SKM-1 (cell line): ENCODE results near the gene GALNT9.

Experiments used
- DNase-seq: peaks from one replicate; lab custom pipeline; 2025; ENCODE audit not compliant: unreplicated experiment; lab: John Stamatoyannopoulos, UW

GALNT9 gene

DNA sequence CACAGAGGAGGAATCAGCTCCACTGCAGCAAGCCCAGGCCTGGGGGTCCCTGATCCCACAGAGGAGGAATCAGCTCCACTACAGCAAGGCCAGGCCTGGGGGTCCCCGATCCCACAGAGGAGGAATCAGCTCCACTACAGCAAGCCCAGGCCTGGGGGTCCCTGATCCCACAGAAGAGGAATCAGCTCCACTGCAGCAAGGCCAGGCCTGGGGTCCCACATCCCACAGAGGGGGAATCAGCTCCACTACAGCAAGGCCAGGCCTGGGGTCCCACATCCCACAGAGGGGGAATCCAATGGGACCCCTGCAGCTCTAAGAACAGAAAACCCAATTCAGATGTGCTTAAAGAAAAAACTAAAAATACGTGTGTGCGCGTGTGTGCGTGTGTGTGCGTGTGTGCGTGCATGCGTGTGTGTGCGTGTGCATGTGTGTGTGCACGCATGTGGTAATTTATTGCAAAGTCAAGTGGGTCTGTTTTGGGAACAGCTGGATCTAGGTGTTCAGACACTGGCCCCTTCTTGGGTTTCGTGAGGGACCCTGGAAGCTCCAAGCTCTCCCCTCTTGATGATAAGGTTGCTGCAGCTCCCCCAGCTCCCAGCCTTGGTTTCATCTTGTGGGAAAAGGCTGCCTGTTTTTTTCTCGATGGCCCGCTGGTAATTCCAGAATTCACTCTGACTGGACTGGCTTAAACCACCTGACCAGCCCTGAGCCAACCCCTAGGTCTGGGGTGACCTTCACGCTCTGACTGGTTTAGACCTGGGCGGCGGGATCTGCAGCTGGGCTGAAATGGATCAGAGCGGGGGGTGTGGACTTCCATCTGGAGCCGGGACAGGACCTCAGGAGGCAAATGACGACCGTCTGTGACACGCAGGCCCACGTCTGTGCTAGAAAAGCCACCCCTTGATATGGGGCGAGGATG lies 47.1 kb downstream of the GALNT9 start:
- DNase-seq = no peak

DNA sequence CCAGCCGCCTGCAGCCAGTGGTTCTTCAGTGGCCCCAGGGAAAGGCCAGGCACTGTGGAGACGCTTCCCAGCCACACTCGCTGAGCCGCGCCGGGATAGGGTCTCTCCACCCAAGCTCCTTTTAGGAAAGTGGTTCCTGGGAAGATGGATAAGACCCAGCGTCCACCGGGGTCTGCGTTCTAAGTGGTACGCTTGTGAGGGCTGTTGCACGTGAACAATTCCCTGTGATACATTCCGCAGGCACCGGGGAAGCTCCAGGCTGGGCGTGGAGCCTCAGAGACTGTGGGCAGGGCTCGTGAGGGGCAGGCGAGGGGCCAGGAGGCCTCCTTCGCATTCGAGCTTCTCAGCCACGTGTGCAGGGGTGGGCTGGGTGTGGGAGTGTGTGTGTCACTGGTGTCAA lies 48.4 kb downstream of the GALNT9 start:
- no peak for DNase-seq

DNA sequence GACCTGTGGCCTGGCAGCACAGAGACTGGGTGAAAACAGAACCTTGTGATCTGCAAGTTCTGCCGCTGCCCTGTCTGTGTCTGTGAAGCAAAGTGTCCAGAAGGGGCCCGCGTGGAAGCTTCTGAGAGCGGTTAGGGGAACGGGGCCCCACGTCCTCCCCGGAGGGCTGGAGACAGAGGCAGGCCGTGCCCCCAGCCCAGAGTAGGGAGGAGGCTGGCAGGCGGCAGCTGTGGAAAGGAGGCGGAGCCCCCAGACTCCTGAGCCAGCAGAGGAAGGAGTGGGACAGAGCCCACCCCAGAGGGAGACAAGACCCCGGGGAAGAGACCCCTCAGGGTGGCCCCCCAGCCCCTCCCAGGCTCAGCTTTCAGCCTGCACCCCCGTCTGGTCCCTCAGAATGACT lies 49.0 kb downstream of the GALNT9 start:
- no peak for DNase-seq

DNA sequence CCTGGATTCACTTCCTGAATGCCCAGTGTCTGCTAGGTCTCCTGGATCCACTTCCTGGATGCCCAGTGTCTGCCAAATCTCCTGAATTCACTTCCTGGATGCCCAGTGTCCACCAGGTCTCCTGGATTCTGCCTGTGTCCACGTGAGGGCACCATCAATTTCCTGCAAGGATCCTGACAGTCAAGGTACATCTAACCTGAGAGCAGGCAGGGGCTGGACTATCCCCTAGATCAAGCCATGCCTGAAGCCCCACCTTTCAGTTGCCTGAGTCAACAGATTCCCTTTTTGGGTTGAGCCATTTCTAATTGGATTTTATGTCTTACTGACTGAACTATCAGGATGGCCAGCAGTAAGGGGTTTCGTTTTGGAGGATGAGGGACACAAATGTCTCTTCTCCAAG lies 49.5 kb downstream of the GALNT9 start:
- DNase-seq = no peak

DNA sequence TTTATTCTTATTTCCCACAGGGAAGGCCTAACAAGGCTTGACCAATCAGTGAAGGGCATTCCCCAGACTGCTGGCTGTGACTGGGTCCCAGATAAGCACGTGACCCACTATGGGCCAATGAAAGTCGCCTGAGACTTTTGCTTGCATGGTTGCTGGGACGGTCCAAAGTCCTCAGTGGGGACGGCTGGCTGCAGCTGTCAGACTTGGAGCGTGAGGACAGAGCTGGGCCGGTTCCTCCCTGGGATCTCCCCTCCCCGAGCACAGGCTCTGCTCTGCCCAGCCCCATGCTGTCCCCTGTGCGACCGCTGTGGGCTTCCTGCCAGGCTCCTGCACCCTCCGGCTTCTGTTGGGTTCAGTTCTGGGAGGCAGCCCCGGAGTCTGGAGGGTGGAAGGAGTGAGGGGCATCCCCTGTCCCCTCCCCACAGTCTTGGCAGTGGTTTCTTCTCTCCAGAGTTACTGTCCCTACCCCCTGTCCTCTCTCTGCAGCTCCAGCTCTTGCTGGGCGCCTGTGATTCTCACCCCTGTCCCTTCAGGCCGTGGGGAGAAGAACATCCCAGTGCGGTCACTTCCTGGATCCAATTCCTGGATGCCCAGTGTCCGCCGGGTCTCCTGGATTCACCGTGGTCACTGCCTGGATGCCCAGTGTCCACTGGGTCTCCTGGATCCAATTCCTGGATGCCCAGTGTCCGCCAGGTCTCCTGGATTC lies 50.1 kb downstream of the GALNT9 start:
- DNase-seq = no peak

DNA sequence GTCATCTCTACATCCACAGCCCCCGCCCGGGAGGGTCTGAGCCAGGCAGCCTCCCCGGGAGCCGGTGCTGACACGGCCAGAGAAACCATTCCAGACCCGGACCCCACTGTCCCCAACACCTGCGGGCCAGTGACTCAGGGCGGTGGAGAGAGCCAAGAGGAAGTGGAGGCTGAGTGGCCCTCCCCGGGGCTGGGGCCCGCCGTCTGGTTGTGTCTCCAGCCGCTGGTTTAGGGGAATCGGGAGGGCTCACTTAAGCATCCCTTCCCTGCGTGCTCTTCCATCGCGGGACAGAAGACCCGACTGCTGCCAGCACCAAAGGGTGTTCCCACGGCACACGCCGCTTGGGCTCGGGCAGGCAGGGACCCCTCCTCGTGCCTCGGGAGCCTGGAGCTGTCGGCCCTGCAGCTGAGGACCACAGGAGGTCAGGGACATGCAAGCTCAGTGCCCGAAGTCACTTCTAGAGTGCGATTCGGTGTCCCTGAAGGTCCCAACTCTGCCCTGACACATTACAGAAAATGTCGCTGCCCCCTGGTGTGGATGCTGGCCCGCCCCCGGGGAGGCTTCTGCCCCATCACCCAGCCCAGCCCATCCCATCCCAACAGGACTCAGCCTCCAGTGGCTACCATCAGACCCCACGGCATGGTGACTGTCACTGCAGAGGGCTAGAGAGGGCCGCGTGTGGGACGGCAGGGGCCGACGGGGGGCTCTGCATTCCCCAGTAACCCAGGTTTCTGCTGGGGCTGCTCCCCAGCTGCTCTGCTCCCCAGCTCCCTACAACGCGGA lies 50.8 kb downstream of the GALNT9 start:
- no peak for DNase-seq

DNA sequence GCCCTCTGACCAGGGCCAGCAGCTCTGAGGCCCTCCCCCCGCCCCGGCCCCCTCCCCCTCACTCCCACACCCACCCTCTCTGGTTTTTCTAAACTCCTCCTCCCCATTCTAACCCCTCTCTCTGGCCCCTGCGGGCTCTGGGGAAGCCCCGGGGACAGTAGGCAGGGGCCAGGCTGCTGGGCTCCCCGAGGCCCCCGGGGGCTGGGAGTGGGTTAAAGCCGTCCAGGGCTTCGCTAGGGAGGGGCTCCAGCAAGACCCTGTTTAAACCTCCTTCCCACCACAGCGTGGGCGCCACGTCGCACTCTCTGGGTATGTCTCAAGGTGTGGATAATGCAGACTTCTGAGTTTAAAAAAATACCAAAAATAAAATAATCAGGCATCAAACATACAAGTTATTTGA lies 51.4 kb downstream of the GALNT9 start:
- DNase-seq = no peak

DNA sequence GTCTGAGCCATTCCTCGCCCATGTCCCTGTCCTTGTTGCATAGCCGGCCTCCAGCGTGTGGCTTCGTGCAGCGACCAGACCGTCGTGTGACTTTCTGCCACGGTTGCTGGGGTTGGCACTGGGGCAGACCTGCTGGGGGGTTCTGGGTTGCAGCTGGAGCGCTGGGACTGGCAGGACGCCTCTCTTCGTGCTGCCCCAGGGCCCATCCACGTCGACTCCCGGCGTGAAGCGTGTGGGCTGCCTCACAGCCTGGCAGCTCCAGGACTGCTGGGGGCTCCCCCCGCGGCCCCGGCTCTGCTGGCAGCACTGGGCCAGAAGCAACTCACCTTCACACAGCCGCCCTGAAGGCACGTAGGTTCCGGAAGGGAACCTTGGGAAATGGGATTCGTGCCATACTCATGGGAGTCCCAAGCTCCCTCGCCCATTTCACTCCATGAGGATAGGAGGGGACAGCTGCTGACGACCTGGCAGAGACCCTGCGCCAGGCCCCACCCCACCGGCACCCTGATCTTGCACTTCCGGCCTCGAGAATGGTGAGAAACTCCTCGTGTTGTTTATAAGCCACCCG lies 51.9 kb downstream of the GALNT9 start:
- no peak for DNase-seq

DNA sequence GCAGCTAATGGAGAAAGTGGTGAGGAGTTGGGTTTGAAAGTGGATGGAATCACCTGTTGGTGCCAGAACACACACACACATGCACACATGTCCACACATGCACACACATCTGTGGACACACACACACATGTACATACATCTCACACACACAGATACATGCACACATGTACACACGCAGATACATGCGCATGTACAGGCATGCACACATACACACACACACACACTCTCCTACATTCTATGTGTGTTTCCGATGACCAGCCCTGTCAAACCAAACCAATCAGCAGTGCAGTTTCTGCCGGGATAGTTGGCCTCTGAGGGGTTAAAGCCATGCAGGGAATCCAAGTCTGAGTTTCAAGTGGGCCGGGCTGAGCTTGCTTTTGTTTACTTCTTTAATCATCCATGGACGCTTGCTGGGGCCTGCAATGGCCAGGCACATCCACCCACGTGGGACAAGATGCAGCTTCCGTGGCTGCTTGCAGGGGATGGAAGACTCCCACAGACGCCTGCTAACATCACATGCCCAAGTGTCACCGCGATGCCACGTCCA lies 52.5 kb downstream of the GALNT9 start:
- DNase-seq = no peak

DNA sequence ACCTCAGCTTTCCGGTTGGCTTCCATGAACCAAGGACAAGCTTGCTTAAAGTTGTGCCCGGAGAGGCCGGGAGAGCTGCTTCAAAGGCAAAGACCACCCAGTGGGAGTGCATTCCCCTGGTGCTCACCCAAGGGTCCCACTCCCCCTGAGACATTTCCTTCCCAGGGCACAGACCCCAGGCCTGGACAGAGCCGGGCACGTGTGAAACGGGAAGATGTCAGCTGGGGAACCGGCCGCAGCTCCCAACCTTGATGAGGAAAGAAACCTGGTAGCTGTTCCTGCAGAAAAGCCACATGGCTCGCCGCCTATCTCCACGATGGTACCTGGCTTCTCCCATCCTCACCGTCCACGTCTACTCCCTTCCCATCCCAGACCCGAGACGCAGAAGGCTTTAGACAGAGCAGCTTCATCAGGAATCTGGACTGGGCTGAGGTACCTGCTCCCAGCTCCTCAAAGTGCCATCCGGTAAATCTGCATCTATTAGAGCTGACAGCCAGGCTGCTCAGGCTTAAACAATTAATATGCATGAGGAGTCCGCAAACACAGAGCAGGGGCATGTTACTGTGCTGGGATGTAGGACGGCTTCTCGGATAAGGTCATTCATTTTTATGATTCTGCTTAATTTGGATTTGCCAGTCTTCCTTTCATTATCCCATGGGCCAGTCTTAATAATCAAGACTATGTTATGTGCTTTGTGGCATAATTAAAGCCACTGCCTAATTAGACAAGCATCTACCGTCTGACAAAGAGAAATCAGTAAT lies 53.1 kb downstream of the GALNT9 start:
- DNase-seq = no peak

DNA sequence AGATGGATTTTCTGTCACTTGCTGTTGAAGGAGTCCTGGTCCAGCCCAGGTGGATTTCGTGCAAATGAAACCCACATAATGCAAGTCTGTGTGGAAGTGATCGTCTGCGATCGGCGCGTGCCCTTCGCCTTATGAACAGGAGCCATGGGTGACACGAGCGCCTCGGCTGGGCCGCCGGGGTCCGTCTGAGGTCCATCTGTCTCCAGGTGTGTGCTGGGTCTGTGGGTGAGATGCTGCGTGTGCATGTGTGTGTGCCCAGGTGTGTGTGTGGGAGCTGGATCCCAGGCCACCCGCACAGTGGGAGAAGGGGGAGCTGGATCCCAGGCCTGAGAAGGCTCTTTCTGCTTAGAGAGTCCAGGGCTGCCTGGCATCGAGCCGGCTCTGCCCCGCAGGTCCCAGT lies 53.8 kb downstream of the GALNT9 start:
- DNase-seq = no peak

DNA sequence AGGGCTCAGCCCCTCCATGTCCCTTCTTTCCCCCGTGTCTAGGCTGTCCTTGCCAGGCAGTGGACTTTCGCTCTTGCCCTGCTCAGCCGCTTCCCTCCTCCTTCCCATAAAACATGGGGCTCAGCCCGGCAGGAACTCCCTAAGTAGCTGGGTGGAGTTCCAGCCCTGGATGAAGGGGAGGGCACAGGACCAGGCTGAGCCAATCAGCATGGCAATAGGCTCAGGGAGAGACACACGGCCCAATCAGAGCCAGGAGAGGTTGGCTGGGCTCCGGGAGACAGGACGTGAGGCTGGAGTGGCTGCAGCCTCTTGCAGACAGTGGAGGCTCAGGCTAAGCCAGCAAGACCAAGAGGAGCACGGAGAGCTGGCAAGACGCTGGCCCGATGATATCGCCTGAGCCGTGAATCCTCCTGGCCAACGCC lies 54.3 kb downstream of the GALNT9 start:
- DNase-seq = no peak

DNA sequence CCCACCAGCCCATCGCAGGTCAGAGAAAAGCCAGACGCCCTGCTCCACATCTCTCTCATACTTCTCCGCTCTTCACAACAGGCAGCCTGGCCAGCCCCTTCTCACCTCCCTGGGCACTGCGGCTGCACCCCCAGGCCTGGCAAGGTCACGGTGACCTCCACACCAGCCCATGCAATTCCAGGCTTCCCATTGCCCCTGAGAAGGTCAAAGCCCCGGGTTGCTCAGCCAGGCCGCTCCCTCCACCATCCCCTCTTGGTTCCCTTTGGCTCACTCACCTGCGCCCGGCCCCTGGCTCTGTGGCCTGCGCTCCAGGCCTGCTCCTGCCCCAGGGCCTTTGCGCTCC lies 55.4 kb downstream of the GALNT9 start:
- DNase-seq = no peak

DNA sequence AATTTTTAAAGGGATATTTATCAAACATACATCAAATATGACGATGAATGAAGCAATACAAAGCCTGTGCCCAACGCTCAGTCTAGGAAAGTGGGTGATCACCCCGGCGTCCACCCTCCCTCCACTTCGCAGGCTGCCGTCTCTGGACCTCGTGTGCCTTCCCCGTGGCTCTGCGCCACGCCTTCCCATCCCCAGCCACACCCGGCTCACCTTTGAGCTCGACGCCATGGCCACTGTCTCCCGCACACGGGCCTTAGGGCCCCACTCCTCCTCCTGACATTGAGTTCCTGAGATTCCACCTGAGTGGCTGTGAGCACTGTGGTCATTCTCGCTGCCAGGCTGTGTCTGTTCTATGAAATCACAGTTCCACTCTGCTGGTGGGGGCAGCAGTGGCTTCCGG lies 56.7 kb downstream of the GALNT9 start:
- DNase-seq = no peak

DNA sequence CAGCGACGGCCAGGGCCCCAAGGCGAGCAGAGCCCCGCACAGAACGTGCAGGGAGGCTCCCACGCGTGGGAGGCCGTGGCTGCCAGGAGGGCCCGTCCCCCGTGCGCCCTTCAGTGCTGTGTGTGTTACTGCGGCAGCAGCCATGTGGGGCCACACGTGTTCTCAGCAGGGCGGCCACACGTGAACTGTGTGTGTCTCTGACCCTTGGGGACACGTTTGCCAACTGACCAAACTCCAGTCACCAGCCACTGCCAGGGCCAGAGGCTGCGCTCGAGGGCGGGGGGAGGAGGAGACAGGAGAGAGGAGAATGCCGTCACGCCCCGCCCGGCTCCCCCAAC lies 57.7 kb downstream of the GALNT9 start:
- no peak for DNase-seq

DNA sequence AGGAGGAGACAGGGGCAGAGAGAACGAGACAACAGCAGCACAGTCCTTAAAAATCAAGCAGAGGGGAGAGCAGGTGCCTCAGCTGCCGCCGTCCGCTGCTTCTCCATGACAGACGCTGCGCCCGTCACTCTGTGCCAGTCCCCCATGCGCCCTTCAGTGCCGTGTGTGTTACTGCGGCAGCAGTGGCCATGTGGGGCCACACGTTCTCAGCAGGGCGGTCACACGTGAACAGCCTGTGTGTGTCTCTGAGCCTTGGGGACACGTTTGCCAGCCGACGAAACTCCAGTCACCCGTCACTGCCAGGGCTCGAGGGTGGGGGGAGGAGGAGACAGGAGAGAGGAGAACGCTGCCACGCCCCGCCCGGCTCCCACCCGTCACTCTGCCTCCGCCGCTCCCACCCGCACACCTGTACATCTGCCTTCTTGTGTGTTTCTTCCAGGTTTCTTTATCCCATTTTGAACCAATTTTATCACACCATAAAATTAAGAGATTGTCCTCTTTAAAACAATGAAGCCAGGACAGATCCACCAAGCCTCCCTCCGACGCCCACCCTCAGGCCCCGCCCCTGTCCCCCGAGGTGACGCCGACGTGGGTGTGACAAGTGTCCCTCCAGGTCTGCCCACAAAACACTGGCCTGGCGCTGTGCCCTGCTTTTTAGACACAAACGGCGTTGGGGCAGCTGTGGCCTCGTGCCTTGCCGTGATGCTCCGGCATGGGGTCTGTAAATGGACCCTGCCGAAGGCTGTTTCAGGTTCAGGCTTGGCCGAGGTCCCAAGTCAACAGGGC lies 58.2 kb downstream of the GALNT9 start:
- no peak for DNase-seq

DNA sequence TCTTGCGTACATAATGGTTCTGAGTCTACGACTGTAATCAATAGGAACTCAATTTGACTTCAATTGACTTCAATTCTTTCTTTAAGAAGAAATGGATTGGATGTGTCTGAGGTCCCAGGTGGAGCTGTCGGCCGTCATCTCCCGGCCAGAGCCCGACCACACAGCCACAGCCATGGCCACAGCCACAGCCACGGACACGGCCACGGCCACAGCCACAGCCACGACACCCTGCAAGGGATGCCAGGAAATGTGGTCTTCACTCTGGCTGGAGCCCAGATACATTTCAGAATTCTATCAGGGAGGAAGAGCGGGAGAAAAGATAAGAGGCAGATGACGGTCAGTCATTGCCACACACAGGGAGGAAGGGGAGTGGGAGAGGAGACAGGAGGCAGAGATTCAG lies 58.9 kb downstream of the GALNT9 start:
- no peak for DNase-seq

DNA sequence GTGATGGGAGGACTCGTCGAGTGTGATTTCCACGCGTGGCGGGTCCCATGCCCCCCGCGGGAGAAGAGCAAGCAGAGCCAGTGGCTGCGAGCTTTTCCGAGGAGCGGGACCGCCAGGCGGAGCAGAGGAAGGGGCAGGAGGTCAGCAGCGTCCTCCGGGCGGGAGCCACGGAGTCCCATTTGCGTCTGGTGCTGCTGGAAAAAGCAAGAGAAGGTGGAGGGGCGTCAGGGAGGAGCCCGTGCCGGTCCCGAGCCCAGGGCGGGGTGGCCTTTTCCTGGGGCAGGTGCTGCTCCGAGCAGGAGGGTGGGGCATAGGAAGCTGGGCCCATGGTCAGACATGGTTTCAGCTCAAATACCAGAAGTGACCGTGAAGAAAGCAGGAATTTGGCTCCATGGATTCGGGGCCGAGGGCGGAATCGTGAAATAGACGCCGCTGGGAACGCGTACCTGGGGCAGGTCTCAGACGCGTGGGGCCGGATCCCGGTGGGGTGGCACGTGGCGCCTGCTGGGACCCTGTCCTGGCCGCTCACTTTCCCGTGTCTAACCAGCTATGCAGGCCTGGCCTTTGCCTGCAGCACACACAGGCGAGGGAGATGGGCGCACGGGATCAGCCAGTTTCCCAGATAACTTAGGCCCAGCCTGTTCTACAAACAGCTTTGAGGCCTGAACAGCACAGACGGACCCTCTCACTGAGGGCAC lies 60.0 kb downstream of the GALNT9 start:
- no peak for DNase-seq

DNA sequence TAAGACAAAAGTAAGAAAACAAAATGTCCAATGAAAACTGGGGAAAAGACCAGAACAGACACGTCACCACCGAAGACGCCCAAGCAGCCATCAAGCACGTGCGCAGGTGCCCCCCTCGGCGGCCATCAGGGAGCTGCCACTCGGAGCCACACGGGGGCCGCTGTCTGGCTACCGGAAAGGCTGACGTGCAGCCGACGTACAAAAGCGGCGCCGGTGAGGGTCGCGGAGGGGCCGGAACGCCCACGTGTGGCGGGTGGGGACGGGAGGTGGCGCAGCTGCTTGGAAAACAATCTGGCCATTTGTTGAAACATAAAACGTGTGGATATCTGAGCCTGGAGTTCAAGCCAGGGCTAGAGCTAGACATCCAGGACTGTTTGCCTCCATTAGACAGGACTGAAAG lies 60.7 kb downstream of the GALNT9 start:
- DNase-seq = no peak
